Measurements from ENCODE around the gene WWC1. TPM values are rescaled to one million over a fixed set of nuclear protein-coding genes. Genes with fewer than 3 reads are reported as not detected.

The WWC1 gene
- total and polyA plus RNA-seq, 2 experiments from 2014 or later = 27.6 to 27.8 TPM

DNA sequence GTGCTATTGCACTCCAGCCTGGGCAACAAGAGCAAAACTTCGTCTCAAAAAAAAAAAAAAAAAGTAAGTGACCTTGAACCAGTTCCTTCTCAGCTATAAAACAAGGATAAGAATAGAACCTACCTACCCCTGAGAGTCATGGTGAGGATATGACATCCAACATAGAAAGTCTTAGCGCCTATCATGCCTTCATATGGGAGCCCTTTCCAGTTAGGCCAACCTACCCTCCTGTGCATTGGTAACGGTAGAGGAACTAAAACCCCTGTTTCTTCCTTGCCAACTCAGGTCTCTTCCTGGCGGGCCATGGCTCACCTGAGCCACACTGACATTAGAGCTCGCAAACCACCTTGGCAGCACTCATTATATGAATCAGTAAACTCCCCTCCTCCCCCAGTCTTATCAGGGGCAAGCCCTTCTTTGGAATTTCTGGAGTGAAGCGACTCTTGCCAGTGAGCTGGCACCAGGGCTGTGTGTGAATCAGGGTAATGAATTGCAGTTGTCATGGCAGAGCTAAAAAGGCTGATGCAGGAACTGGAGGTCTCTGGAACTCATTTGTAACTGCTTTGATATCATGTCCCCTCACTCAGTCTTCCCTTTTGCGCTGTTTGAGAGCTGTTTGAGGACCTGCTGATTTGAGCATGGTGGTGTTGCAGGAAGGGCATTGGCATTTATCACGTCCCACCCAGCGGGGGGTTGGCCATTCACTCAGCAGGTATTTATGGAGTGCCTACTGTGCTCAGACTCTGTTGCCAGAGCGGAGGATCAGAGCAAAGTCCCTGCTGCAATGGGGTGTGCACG lies 10.3 kb downstream of the WWC1 start:
- Histone ChIP-seq H3K27ac (peak overlapping the region; percentile 71), H3K4me2 (peak overlapping the region; percentile 29), H3K79me2 (peaks cover 87% of the 10 kb centered on the region), H4K20me1 (ENCODE audit: insufficient read depth, poor library complexity, severe bottlenecking) (no peaks in the 10 kb centered on the region), H3K4me3 (no peak overlapping the region), H3K27me3 (no peaks in the 10 kb centered on the region), H3K36me3 (replicated peaks; ENCODE audit: insufficient read depth, low read depth) (no peaks in the 10 kb centered on the region), H3K9me3 (ENCODE audit: low read depth) (no peaks in the 10 kb centered on the region), H2AFZ (no peak overlapping the region), H3K4me1 (ENCODE audit: insufficient read depth) (peaks cover 19% of the 10 kb centered on the region), H3K9me2 (replicated peaks; ENCODE audit: insufficient read depth) (no peaks in the 10 kb centered on the region)
- TF ChIP-seq EZH2 (IDR thresholded peaks at IDR 0.05; ENCODE audit: borderline replicate concordance) (no peak), EZH2phosphoT487 (IDR thresholded peaks at IDR 0.05; ENCODE audit: low read depth, severe bottlenecking, unreplicated experiment) (no peak), CTCF (IDR thresholded peaks at IDR 0.05; ENCODE audit: poor library complexity) (no peak)
- 63% methylated on average over 11 of the region's 11 CpGs for WGBS (ENCODE audit: low lambda C conversion rate, missing lambda C conversion rate)
- peak; percentile 34 for DNase-seq (ENCODE audit: low spot score)

DNA sequence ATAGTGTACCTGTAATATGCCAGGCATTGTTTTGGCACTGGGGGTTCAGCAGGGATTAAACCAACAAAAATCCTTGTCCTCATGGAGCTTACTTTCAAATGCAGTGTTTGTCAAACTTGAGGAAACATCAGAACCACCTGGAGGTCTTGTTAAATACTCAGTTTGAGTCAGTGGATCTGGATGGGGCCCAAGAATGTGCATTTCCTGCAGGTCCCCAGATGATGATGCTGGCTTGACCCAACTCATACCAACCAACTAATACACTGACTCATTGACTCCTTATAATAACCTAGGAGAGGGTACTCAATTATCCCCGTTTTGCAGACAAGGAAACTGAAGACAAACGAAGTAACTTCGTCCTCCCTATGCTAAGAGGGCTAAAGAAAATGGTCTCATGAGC lies 11.3 kb downstream of the WWC1 start:
- H3K27ac ChIP-seq = peak overlapping the region; percentile 71
- no peaks in the 10 kb centered on the region for H3K36me3 ChIP-seq (replicated peaks; ENCODE audit: insufficient read depth, low read depth)
- H3K27me3 ChIP-seq = no peaks in the 10 kb centered on the region
- H2AFZ ChIP-seq = no peak overlapping the region
- peaks cover 18% of the 10 kb centered on the region for H3K4me1 ChIP-seq (ENCODE audit: insufficient read depth)
- H3K4me3 ChIP-seq = no peak overlapping the region
- no peaks in the 10 kb centered on the region for H4K20me1 ChIP-seq (ENCODE audit: insufficient read depth, poor library complexity, severe bottlenecking)
- H3K4me2 ChIP-seq = no peak overlapping the region
- no peak for DNase-seq (ENCODE audit: low spot score)
- H3K9me3 ChIP-seq (ENCODE audit: low read depth) = no peaks in the 10 kb centered on the region
- H3K9me2 ChIP-seq (replicated peaks; ENCODE audit: insufficient read depth) = no peaks in the 10 kb centered on the region
- WGBS (ENCODE audit: low lambda C conversion rate, missing lambda C conversion rate) = 96% methylated on average over 3 of the region's 3 CpGs
- no peak for TF ChIP-seq CTCF (IDR thresholded peaks at IDR 0.05; ENCODE audit: poor library complexity)
- no peak for TF ChIP-seq EZH2phosphoT487 (IDR thresholded peaks at IDR 0.05; ENCODE audit: low read depth, severe bottlenecking, unreplicated experiment)
- TF ChIP-seq EZH2 (IDR thresholded peaks at IDR 0.05; ENCODE audit: borderline replicate concordance) = no peak
- peaks cover 86% of the 10 kb centered on the region for H3K79me2 ChIP-seq

GRCh38 chr5:168303393-168304025 lies 12.1 kb downstream of the WWC1 start:
- no peaks in the 10 kb centered on the region for H3K9me3 ChIP-seq (ENCODE audit: low read depth)
- no peaks in the 10 kb centered on the region for H4K20me1 ChIP-seq (ENCODE audit: insufficient read depth, poor library complexity, severe bottlenecking)
- no peak overlapping the region for H3K4me3 ChIP-seq
- H3K27ac ChIP-seq = no peak overlapping the region
- WGBS (ENCODE audit: low lambda C conversion rate, missing lambda C conversion rate) = 87% methylated on average over 5 of the region's 5 CpGs
- H3K4me2 ChIP-seq = no peak overlapping the region
- no peak for TF ChIP-seq EZH2phosphoT487 (IDR thresholded peaks at IDR 0.05; ENCODE audit: low read depth, severe bottlenecking, unreplicated experiment)
- no peak for TF ChIP-seq EZH2 (IDR thresholded peaks at IDR 0.05; ENCODE audit: borderline replicate concordance)
- no peak for TF ChIP-seq CTCF (IDR thresholded peaks at IDR 0.05; ENCODE audit: poor library complexity)
- H3K36me3 ChIP-seq (replicated peaks; ENCODE audit: insufficient read depth, low read depth) = no peaks in the 10 kb centered on the region
- peaks cover 86% of the 10 kb centered on the region for H3K79me2 ChIP-seq
- no peaks in the 10 kb centered on the region for H3K27me3 ChIP-seq
- DNase-seq (ENCODE audit: low spot score) = peak; percentile 2
- peaks cover 21% of the 10 kb centered on the region for H3K4me1 ChIP-seq (ENCODE audit: insufficient read depth)
- H2AFZ ChIP-seq = no peak overlapping the region
- no peaks in the 10 kb centered on the region for H3K9me2 ChIP-seq (replicated peaks; ENCODE audit: insufficient read depth)
